ENCODE measurements around the gene HSD3B2.

Gene HSD3B2

DNA sequence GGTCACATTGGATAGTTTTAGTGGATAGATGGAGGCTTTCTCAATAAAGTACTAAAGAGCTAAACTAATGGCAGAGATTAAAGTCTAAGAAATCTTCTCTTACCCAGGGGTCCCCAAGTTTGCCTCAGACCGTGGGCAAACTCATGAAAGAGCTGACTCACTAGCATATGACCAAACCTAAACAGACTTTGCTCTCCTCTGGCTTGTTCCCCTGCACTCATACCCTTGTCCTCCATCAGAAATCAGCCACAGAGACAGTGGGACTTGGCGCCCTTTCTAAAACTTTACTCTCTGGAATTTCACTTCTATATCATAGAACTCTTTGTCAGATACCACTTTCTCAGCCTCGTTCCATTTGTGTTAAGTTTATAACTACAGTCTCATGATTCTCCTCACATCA lies 17.0 kb upstream of the HSD3B2 start:
- DNase-seq (ENCODE audit: low spot score): no peak

DNA sequence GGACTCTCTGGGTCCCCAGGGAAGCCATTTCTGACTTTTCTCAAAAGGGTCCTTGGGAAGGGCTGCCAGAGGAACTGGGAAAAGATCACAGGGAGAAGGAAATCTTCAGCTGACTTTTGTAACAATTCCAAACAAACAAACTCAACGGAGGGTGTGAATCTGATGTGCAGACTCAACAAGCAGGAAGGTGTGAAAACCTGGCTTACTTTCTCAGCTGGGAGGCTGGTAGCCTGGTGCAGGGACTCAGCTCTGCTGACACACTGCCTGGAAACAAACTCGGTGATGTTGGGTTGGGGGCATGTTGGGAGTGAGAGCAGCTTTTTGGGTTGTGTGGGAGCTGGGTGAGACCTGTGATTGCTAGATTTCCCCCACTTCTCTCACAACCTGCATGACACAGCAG lies 10.2 kb upstream of the HSD3B2 start:
- no peak for DNase-seq (ENCODE audit: low spot score)

DNA sequence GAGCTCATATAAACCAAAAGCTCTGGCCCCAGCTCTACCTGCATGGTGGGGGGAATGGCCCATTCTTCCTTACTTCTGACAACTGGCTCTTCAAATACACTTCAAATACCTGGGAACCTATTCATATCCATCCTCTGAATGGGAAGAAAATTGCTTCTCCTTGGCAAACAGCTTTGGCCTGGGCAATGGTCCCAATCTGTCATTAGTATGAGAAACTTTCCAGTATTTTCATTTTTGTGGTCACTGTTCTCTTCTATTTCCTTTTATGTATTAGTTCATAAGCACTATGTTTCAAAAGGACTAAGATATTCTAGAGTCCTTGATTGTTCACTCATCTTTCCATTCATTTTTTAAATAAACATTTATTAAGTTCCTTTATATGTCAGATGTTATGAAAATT lies 5.2 kb upstream of the HSD3B2 start:
- DNase-seq (ENCODE audit: low spot score): no peak

DNA sequence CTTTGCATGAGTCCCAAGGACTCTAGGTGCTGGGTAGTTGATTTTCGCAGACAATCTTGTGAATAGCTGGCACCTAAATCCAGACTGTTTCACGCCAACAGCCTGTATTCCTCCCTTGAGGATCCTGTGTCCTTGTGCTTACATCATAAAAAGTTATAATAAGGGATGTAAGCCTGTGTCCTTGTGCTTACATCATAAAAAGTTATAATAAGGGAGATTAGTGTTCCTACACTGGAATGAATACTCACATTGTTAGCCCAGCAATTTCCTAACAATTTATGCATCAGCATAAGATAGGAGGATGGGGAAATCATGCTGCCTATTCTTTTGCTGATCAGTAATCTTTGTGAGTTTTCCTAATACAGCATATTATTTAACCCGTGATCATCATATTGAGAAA lies 4.0 kb upstream of the HSD3B2 start:
- no peak for DNase-seq (ENCODE audit: low spot score)

DNA sequence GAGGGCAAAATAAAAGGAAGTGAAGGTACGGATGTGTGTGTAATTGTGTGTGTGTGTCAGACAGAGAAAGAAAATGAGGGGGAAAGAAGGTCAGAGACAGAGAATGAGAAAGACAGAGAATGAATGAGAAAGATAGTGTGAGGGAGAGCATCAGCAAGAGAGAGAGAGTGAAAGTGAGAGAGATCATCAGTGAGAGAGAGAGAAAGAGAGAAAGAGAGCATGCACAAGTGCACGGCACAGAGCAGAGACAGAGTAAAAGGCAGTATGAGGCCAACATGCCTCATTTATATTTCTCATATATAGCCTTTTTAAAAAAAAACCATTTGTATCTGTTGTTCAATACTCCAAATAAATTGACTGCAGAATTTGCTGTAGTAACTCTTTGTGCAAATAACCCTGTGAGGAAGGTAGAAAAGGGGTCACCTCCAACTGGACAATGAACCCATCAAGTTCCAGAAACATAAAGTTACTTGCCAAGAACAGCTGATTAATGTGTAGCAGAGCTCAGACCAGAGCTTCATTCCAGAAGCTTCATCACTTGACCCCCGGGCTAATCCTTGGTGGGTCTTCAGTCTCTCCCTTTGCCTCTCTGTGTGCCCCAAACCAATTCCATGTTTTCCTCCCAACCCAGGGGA lies 1.2 kb downstream of the HSD3B2 start:
- no peak for DNase-seq (ENCODE audit: low spot score)

DNA sequence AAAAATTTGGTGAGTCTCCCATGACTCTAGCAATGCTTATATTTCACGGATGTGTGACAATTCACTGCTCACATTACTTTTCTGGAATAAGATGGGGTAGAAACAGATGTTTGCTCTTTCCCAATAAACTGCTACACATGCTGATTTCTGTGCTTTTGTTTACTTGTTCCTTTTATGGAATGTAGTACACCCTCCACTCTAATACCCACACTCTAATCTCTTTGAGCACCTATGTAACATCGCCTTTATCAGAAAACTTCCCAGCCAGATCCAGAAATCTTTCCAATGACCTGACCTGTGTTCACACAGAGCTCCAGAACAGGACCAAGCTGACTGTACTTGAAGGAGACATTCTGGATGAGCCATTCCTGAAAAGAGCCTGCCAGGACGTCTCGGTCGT lies 4.2 kb downstream of the HSD3B2 start:
- DNase-seq (ENCODE audit: low spot score): no peak

DNA sequence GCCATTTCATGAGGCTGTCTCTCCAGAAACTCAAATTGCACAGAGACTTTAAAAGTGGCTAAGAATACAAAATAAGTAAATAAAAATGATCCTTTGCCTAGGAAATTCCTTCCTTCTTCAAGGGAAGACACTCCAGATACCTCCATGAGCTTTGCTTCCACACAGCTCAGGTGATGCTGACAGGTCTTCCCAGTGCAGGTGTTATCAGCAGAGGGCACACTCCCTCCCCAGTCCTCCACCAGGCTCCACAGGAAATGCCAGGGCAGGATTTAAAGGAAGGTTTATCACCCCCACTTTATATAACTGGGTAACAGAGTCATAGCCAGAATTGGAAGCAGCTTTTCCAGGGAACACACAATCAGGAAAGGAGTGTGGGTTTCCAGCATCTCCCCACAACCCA lies 5.7 kb downstream of the HSD3B2 start:
- no peak for DNase-seq (ENCODE audit: low spot score)

DNA sequence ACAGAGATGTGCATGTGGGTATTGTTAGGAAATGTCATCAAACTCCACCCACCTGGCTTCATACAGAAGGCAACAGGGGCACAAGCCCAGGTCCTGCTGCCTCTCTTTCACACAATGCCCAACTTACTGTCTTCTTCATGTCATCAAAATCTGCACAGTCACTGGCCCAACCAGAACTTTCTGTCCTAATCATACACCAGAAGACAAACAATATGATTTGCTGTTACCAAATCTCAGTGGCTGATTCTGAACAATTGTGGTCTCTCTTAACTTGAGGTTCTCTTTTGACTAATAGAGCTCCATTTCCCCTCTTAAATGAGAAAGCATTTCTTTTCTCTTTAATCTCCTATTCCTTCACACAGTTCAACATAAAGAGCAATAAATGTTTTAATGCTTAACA lies 7.7 kb downstream of the HSD3B2 start:
- DNase-seq (ENCODE audit: low spot score): no peak

DNA sequence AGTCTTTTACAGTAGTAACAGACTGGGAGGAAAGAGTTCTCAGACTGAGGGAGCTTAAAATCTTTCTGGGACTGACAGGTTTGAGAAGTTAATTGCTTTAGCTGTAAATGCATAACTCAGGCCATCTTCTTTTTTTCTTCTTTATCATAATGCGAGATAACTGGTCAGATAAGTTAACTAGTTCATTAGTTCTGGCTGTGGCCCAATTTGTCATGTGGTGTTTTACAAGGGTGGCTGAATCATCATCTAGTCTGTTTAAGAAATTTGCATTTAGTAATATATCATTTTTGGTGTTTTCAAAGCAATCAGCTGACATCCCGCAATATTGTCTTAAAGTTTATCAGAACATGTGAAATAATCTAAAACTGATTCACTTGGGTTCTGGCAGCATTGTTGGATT lies 14.0 kb downstream of the HSD3B2 start:
- DNase-seq (ENCODE audit: low spot score): no peak

DNA sequence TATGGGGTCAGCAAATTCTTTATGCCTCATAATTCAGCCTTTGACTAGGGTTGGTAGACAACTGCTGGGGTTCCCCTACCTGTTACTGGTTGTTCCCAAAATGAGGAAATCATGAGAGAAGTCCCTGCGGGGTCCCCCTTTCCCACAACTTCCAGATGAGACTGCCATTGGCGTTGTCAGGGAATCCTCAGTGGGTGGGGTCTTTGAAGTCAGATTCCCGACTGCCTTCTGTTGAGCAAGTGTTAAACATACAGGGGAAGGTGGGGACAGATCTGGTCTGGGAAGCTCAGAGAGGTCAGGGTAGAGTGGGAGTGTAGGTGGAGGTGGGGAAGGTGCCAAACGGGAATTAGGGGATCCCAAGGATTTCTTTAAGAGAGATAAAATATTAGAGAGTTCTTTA lies 14.7 kb downstream of the HSD3B2 start:
- no peak for DNase-seq (ENCODE audit: low spot score)

DNA sequence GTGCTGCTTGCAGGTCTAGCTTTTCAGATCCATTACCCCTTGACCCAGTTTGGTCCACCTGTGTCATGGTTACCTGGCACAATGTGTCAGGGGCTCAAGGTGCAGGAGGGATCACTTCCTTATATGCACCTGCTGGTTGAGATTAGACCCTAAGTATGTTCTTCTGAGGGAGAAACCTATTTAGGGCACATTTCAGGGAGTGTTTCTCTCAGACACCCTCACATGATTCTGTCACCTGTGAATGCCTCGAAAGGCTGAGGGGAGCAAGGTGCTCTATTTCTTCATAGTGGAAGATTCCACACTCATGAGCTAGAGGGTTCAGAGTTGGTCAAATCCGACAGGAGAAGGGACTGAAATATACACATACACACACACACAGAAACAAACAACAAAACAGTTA lies 15.5 kb downstream of the HSD3B2 start:
- DNase-seq (ENCODE audit: low spot score): no peak

DNA sequence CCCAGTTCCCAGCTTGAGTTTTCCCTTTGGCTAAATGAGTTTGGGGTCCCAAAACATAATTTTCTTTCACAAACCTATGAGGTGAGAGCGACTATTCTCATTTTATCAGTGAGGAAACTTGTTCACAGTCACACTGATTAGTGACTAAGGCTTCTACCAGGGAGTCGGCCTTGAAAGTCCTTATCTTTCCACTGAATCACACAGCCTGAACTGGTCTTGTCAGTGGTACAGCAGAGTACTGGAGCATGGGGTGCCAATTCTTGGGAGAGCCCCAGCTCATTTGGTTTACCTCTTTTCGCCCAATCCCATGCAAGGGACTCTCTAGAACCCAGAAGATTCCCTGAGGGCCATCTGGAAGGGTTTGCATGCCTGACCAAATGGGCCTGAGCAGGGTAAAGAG lies 16.9 kb downstream of the HSD3B2 start:
- DNase-seq (ENCODE audit: low spot score): no peak

DNA sequence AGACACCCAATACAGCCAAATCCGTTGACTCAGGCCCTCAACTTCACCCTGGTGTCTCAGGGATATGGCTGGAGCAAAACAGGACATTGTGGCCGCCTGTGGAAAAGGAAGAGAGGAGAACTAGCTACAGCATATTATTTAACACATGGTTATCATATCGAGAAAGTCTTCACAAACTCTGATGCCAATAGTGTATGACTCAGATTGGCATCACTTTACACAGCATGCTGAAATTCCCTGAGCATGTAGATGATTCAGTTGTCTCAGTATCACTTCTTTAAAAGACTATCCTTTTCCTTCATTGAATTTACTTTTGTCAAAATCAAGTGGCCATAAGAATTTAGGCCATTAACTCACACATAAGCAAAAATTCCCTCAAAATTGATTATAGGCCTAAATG lies 20.1 kb downstream of the HSD3B2 start:
- no peak for DNase-seq (ENCODE audit: low spot score)

DNA sequence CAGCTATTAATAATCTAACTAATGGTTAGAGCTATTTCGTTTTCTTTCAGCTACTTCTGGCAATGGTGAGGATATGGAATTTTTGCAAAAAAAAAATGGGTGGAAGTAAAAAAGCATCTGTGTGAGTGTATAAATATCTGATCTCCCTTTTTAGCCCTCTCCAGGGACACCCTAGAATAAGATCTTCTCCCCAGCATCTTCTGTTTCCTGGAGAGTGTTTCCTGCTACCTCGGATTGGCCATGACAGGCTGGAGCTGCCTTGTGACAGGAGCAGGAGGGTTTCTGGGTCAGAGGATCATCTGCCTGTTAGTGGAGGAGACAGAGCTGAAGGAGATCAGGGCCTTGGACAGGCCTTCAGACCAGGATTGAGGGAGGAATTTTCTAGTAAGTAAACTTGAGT lies 23.8 kb downstream of the HSD3B2 start:
- no peak for DNase-seq (ENCODE audit: low spot score)

DNA sequence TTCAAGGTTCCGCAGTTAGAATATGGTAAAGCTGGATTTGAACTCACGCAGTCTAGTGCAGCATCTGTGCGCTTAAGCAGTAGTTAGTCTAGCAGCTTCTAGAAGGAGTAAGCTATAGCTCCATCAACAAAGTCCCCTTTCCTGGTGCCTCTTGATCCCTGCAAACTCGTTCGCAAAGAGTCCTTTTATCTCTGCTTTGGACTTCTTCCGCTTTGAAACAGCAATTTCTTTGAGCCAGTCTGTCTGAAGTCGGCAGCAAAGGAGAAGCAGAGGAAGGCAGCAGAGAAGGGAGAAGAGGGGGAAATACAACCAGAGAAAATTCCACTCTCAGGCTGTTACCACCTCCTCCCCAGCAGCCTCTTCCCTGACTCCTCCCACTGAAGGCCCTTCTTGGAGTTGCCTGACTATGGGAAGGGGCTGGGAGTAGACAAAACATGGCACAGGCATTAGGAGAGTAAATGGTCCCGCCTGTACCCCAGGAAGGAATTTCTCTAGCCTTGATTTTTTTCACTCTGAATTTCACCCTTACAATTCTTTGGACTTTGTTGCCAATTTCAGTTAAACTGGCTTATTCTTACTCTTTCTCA lies 25.9 kb downstream of the HSD3B2 start:
- DNase-seq (ENCODE audit: low spot score): no peak

DNA sequence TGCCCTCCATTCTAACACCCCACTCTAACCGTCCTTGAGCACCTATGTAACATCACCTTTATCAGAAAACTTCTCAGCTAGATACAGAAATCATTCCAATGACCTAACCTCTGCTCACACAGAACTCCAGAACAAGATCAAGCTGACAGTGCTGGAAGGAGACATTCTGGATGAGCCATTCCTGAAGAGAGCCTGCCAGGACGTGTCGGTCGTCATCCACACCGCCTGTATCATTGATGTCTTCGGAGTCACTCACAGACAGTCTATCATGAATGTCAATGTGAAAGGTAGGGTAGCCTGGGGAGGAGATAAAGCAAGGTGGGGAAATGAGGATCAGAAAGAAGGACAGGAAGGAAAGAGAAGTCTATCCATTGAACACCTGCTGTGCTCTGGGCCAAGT lies 27.8 kb downstream of the HSD3B2 start:
- DNase-seq (ENCODE audit: low spot score): no peak

DNA sequence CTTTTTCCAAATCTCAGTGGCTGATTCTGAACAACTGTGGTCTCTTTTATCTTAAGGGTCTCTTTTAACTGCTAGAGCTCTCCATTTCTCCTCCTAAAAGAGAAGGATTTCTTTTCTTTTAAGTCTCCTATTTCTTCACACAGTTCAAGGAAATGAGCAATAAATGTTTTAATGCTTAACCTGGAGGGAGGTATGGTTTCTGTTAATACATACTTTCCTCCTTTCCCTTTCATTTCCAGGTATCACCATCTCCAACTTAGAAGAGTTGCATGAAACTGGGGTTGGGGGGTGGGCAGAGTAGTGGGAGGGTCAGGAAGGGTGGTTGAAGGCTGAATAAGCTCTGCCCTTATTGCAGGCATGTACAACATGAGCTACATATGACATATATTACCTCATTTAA lies 31.4 kb downstream of the HSD3B2 start:
- DNase-seq (ENCODE audit: low spot score): no peak

DNA sequence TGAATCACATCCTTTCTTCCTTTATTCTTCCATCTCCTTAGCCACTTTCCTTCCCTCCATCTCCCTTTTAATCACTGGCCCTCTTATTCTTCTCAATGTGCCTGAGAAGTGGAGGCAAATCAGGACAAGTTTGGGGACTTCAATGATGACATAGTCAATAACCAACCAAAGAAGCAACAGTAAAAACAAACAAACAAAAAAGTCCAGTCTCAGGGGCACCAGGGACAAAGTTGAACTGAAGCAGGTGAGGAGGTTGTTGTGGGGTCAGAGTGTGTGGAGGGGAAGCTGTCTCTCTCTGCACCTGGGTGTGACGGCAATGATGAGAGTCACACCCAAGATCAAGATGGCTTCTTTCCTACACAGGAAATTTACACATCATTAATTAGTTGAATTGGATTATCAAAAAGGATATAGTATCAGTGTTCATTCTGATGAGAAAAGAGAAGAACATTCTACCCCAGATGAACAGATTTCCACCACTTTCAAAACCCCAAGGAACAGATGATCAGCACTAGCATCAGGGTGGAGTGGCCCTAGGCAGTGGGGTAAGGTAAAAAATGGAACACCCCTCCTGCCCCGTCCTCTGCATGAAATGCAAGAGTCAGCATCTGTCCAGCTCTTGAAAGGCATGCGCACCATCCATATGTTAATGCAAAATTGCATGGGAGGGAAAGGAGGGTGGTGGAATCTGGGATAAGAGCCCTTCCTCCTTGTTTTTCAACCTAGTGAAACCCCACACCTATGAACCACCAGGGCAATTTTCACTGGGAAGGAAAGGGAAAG lies 32.6 kb downstream of the HSD3B2 start:
- no peak for DNase-seq (ENCODE audit: low spot score)

DNA sequence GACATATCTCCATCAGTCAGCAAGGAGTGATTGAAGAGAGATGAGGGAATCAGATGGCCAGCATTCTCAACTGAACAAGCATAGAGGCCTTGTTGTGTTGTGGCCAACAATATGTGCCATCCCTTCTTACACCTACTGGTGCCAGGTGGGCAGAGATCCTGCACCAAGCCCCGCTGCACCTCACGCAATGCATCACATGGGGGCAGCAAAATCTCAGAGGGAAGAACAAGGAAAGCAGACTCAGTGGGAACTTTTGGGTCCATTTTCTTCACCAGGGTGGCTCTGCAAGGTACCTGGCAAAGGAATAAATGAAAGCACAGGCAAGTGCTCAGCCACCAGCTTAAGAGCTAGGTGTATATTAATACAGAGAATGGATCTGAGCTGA lies 33.2 kb downstream of the HSD3B2 start:
- DNase-seq (ENCODE audit: low spot score): no peak

DNA sequence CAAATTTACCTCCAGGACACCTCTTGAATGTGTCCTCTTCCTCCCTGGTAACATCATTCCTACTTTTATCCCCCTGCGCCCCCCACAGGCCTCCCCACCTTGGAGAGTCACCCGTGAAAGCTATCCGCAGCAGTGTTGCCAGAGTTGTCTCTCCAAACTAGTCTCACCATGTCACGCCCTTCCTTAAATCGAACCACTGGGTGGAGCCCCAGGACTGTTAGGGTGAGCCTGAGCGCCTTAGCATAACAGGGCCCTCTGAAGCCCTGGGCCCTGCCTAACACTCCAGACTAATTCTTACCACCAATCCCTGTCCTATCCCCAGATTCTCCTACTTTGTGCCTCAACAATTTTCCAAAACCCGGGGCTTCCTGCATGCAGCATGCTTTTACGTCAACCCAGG lies 35.0 kb downstream of the HSD3B2 start:
- no peak for DNase-seq (ENCODE audit: low spot score)

DNA sequence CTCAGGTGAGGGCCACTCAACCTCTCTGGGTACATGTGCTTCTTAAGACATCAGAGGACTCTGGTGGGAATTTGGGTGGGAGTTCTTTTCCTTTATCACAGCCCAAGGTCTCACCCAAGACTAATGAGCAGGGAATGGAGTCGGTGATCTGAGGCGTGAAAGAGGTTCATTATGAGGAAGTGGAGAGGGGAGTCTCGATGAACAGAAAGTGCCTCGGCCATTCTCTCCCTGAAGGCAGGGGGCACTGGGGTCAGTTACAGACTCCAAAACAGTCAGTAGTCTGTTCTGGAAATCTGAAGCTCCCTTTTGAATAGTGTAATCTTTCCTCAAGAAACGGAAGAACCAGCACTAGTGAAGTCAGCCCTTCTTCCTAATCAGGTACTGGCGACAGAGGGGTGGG lies 36.2 kb downstream of the HSD3B2 start:
- DNase-seq (ENCODE audit: low spot score): no peak

DNA sequence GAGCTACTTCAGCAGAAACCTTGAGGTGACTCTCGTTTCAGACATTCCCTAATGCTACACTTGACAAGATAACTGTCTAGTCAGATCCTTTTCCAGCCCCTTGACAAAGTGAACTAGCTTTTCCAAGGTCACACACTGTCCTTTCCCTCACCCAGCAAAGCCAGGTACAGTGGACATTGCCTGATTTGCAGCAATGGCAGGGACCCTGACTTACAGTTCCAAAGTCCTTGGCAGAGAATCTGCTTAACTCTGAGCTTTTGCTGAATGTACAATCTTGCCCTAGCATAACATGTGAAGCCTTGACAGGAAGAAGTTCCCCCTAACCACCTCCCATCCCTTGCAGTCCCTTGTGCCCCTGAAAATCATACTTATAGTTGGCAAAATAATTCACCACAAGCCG lies 37.1 kb downstream of the HSD3B2 start:
- no peak for DNase-seq (ENCODE audit: low spot score)

DNA sequence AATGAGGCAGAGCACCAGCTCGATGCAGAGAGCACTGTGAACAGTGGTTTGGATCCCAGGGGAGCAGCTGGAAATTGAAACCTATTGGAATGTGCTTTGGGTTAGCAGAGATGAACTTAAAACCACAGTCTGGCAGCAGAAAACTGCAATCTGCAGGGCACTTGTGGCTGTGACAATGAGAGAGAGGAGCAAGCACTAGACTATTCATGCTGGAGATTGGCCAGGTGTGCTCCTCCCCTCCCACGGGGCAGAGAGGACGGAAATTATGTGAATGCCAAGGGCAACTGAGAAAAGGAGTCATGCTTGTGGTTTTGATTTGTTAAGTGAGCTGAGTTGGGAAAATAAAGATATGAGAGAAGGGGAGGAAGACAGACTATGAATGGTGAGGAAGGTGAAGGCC lies 38.1 kb downstream of the HSD3B2 start:
- no peak for DNase-seq (ENCODE audit: low spot score)

DNA sequence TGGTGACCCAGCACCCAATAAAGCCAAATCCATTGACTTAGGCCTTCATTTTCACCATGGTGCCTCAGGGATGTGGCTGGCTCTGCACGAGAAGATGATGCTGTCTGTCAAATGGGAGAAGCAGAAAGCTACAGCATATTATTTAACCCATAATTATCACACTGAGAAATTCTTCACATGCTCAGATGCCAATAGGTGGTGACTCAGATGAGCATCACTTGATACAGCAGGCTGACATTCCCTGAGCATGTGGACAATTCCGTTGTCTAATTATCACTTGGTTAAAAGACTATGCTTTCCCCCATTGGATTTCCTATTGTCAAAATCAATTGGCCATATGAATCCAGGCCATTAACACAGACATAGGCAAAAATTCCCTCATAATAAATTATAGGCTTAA lies 48.0 kb downstream of the HSD3B2 start:
- DNase-seq (ENCODE audit: low spot score): no peak

All from globus pallidus (tissue), 1 donor.